Non-pigmented ciliary epithelial cell (primary cell): ENCODE measurements around the gene AK3.

Experiments
- DNase-seq: peaks from one replicate; pipeline ENCODE4 v3.0.0-alpha.2; 2010; ENCODE audit warnings: low read depth

AK3 gene

GRCh38 chr9:4704129-4704528, 36.9 kb downstream of the AK3 start:
- DNase-seq = no peak

DNA sequence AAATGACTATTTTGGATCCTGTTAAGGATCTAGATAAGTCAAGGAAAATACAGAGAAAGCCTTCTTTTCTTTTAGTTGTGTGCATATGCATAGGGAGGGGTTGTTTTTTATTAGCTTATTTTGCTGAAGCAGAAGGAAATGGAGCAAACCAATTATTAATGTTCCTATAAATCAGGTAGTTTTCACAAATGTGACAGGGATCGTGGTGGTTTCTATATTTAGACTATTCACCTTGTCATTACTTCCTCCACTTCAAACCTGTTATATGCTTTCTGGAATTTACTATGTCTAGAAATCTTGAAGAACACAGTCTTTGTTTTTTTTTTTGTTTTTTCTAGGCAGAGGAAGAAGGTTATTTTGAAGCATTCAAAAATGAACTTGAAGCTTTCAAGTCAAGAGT, 39.5 kb downstream of the AK3 start:
- no peak for DNase-seq

GRCh38 chr9:4700932-4701331, 40.1 kb downstream of the AK3 start:
- DNase-seq = no peak

DNA sequence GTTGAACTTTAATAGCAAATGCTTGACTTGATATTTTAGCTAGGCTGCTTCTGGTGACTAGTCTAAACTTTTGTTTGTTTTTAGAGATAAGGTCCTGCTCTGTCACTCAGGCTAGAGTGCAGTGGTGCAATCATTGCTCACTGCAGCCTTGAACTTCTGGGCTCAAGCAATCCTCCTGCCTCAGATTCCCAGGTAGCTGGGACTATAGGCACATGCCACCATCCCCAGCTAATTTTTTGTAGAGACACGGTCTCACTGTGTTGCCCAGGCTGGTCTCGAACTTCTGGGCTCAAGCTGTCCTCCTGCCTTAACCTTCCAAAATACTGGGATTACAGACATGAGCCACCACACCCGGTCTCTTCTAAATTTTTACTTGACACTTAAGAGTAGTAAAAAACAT, 40.9 kb downstream of the AK3 start:
- no peak for DNase-seq

- no peak for DNase-seq
These were observed 49.2 kb downstream of the AK3 start for GRCh38 chr9:4691795-4692194.

DNA sequence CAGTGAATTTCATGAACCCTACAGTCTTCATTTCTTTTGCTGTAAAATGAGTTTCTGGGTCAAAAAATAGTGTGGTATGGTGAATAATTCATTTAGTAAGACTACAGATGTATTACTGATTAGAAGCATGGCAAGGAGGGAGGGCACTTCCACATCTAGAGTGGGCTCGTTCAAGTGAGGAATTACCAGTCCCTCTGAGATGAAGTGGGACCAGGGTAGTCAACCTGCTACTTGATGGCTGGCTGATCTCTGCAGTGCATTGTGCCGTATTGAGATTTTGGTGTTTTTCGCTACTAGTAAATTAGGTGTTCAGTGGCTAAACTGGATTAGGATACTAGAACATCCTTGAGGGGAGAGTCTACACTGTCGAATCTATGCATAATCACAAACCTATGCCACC, 50.9 kb downstream of the AK3 start:
- no peak for DNase-seq

DNA sequence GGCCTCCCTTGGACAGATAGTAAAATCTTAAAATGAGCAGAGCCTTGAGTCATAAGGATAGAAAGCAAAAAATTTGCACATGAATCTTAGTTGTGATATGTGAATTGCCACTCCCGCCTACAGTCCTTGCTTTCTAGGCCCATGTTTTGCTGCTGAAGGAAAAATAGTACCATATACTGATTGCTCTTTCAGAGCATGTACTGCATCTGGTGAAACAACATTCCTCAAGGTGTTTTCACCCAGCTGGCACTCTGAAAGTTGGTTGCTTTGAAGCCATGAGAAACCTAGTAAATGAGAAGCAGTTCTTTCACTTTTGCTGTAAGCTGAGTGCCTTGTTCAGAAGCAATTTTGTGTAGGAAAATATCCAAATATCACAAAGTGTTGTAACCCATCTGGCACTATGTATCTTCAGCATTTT, 51.3 kb downstream of the AK3 start:
- no peak for DNase-seq

- no peak for DNase-seq
These were observed 52.0 kb downstream of the AK3 start for GRCh38 chr9:4689021-4689420.

DNA sequence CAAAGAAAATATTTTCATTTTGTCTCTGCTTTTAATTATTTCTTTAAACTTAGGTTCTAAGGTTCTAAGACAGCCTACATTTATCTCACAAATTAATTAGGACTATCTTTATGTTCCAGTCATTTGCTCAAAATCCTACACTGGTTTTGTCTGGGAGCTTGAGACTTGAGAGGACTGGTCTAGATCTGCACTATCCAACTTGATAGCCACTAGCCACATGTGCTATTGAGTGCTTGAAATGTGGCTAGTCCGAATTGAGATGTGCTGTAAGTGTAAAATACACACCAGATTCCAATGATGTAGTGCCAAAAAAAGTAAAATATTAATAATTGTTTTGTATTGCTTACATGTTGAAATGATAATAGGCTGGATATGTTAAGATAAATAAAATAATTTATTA, 54.4 kb downstream of the AK3 start:
- no peak for DNase-seq

DNA sequence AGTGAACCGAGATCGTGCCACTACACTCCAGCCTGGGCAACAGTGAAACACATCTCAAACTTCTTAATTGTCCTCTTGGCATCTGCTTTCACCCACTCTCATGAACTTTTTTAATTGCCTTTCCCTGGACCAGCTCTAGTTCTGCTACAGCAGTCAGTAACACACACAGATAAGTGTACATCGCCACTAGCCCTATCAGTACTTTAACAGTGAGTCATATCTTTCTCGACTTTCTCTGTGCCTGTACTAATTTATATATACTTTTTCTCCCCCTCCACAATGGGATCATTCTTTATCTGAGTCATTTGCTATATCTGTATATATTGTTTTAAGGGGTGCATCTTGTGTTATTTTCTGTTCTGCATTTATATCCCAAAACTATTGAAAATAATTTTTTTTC, 54.9 kb downstream of the AK3 start:
- no peak for DNase-seq

GRCh38 chr9:4684820-4685219, 56.2 kb downstream of the AK3 start:
- DNase-seq = no peak

DNA sequence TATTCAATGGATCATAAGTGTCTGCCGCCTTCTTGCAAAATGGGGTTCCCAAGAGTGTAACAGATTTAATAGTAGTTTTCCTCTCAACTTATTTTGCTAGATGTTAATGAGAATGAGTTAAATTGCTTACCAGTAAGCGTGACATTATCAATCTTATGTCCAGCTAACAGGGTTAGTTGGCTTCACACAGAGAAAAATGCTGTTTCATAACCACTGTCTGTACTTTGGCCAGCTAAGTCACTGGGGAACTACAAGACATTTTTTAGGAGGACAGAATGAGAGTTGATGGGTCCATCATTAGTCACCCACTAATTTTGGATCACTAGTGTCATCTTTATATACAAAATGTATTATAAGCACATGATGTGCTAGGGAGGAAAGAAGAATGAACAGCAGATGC, 60.3 kb downstream of the AK3 start:
- DNase-seq = no peak

GRCh38 chr9:4680173-4680525, 60.9 kb downstream of the AK3 start:
- no peak for DNase-seq

- peak; percentile 80 for DNase-seq
These were observed 61.5 kb downstream of the AK3 start, which contains the start of gene CDC37L1 for GRCh38 chr9:4679268-4680172. Gene CDC37L1, plus strand, starts transcription at chr9:4679569. Its CDS starts 199 bp downstream, at chr9:4679768.

DNA sequence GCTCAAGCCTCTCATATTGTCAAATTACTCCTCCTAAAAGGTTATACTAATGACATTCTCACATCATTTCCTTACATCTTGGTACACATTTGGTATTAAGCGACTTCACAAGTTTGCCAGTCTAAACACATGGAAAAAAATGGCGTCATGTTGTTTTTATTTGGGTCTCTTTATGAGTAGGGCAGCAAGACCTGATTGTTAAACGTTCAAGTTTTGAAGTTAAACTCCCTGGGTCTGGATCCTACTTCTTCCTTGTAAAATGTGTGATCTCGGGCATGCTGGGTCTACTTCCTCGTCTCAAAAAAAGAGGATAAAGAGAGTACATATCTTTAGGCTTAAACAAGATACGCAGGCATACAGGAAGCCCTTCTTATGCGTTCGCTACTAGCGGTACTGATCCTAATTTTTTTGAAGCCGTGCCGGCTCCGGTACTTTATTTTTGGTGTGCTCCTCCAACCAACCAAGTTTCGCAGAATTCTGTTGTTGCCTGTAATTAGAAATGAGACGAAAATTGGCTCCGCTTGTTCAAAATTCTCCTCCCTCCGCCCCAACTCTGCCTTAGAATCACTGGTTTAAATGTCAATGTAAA, 62.2 kb downstream of the AK3 start:
- DNase-seq = no peak

DNA sequence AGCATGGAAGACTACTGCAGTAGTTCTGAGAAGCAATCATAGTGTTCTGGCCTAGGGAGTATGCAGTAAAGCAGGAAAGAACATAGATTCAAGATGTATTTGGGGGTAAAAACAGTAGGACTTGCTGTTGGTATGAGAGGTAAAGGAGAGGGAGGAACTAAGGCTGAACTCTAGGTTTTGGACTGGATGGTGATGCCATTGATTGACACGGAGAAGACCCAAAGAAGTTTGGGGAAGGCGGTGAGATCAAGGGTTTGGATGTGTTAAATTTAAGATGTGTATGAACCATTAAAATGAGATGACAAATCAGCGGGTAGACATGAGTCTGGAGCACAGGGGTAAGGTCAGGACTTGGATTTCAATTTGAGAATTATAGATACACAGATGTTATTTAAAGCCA, 63.6 kb downstream of the AK3 start:
- no peak for DNase-seq

GRCh38 chr9:4674783-4675182, 66.2 kb downstream of the AK3 start:
- no peak for DNase-seq

GRCh38 chr9:4671737-4672136, 69.3 kb downstream of the AK3 start:
- no peak for DNase-seq

DNA sequence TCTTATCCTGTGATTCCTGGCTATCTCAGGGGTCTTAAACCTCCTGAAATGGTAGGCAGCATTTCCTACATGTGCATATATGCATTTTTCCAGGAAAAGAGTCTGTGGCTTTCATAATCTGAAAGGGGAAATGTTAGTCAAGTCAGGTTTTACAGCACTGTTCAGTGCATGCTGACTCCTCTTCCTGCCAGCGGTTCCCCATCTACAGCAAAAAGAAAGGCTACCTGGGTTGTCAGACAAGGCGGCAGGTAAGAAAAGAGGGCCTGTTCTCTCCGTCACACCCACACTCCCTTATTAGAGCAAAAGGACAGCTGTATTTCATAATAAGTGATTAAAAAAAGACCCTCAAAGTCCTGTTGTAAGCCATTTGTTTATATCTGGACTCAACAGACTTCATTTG, 70.4 kb downstream of the AK3 start:
- DNase-seq = no peak

DNA sequence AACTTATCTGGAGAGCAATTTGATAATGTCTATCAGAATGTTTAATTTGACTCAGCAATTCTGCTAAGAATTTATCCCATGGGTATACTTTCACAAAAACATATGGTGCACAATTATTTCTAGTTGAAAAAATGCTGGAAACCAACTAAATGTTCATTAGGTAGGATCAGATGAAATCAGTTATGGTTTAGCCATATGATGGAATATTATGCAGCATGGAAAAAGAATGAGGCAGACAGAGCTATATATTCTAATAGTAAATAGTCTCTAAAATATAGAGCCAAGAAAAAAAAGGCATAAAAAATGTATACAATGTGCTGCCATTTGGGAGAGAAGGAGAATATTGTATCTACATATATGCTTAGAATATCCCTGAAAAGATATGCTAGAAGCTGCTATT, 71.1 kb downstream of the AK3 start:
- no peak for DNase-seq

DNA sequence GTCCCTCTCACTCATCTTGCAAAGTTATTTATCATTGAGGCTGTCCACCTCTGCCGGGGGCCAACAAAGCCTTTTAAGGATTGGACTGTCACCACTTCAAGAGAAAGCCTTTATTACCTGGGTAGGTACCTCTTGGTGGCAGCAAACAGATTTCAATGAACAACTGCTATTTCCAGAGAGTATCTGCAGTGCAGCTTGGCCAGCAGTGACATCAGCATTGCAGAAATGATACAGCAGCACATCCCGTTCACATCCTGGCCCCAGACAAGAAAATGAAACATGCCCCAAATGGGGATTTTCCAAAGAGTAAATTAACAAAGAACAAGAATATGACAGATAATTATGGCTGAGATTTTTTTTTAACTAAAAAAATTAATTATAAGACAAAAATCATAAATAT, 72.4 kb downstream of the AK3 start:
- DNase-seq = no peak

DNA sequence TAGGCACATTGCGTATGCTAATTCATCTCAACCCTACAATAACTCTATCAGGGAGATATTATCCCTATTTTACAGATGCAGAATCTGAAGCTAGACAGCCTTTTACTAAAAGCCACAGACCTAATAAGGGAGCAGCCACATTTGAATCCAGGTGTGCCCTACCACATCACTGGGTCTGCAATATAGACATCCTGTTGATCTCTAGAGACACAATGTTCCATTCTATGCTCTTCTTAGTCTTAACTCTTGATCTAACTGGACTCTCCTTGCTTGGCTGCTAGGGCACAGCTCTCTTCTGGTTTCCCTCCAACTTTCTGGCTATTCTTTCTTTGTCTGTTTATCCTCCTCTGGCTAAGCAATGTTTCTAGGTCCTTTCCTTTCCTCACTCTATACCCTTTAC, 73.3 kb downstream of the AK3 start:
- no peak for DNase-seq

- no peak for DNase-seq
These were observed 74.8 kb downstream of the AK3 start, which contains the start of gene SPATA6L for GRCh38 chr9:4666042-4666699. Gene SPATA6L, minus strand, starts transcription at chr9:4666480. Its CDS starts 230 bp downstream, at chr9:4666250.
